Measurements from ENCODE around the gene GGA1.

- TF ChIP-seq CTCF (IDR thresholded peaks at IDR 0.05; ENCODE audit: borderline replicate concordance, extremely low read depth, low read length, poor library complexity, severe bottlenecking) (no peak), EZH2 (IDR thresholded peaks at IDR 0.05; ENCODE audit: borderline replicate concordance, low read depth, low read length, severe bottlenecking) (no peak)
These were observed 16.7 kb upstream of the GGA1 start for GRCh38 chr22:37591823-37592404.

Measured in DND-41 (cell line).